Colon (tissue), 2 donors: ENCODE data around the gene LLGL2.
"Not testable (repeated sequence)": the region's sequence is repeated elsewhere in the genome, so short reads cannot be mapped to it uniquely, and the experiment has no call there.

Source experiments
- FAIRE-seq: peaks from 2 replicates; lab custom pipeline; 2012; peaks lifted over from hg19 to GRCh38; lab: Jason Lieb, UNC
- donor health status: control.
- donor health status: control.

The LLGL2 gene

DNA sequence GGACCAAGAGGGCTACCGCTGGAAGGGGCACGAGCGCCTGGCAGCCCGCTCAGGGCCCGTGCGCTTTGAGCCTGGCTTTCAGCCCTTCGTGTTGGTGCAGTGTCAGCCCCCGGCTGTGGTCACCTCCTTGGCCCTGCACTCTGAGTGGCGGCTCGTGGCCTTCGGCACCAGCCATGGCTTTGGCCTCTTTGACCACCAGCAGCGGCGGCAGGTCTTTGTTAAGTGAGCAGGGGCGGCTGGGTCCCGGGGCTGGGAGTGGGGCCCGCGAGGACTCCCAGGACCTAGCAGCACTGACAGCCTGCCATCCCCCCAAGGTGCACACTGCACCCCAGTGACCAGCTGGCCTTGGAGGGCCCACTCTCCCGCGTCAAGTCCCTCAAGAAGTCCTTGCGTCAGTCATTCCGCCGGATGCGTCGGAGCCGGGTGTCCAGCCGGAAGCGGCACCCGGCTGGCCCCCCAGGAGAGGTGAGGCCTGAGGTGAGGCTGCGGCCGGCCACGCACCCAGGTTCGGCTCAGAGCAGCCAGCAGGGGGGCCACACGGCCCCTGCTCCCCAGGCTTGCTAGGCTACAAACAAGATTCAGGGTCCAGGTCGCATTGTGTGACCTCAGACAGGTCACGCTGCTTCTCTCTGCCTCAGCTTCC, 44.7 kb downstream of the LLGL2 start:
- no peak for FAIRE-seq

DNA sequence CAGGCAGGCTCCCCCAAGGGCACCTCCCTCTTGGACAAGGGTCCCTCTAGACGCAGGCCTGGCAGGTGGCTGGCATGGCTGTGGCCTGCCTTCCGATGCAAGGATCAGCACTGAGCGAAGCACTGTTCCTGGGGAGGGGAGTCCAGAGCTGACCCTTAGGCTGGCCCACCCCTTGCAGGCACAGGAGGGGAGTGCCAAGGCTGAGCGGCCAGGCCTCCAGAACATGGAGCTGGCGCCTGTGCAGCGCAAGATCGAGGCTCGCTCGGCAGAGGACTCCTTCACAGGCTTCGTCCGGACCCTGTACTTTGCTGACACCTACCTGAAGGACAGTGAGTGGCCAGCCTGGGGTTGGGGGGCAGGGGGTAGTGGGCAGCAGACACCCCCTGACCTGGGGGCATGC, 45.3 kb downstream of the LLGL2 start:
- no peak for FAIRE-seq

DNA sequence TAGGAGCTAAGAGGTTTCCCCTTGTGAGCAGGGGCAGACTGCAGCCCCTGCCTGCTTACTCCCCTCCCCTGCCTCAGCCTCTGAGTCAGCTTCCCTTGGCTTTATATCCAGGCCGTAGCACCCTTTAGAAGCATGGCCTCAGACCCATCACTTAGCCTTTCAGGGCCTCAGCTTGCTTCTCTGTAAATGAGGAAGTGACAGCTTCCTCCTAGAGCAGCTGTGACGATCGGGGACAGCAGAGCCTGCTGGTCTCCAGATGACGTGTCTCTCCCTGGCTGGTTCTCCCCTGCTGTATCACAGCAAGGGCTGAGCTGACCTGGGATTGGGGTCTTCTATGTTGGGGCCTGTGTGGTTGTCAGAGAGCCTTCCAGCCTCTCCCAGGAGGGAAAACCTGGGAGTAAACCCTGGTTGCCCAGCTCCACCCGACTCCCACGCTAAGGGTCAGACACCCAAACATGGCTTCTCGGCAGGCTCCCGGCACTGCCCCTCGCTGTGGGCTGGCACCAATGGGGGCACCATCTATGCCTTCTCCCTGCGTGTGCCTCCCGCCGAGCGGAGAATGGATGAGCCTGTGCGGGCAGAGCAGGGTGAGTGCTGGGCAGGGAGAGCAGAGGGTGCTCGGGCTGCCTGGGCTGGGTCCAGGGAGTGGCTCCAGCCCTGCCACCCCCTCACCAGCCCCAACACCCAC, 45.8 kb downstream of the LLGL2 start:
- FAIRE-seq: no peak

DNA sequence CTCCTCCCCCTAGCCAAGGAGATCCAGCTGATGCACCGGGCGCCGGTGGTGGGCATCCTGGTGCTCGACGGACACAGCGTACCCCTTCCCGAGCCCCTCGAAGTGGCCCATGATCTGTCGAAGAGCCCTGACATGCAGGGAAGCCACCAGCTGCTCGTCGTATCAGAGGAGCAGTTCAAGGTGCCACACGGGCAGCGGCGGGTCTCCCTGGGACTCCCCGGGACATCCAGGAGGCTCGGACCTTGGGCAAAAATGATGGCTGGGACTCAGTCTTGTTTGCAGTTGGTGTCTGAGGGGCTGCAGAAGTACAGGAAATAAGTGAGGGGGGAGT, 46.4 kb downstream of the LLGL2 start:
- no peak for FAIRE-seq

DNA sequence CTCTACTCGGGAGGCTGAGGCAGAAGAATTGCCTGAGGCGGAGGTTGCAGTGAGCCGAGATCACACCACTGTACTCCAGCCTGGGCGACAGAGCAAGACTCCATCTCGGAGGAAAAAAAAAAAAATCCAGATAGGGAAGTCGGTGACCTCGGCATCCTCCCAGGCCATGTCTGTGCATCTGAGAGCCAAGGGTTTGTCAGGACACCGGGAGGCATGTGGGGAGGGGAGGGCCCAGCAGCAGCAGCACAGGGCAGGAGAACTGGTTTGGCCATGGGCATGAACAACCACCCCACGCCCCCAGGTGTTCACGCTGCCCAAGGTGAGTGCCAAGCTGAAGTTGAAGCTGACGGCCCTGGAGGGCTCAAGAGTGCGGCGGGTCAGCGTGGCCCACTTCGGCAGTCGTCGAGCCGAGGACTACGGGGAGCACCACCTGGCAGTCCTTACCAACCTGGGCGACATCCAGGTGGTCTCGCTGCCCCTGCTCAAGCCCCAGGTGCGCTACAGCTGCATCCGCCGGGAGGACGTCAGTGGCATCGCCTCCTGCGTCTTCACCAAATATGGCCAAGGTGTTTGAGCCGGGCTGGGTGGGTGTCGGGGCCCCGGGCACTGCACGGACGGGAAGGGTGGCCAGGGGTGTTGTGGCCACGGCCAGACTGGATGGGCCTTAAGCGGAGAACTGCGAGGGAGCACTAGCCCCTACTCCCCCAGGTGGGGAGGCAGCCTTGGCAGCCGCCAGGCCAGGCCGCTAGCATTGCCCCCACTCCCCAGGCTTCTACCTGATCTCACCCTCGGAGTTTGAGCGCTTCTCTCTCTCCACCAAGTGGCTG, 47.4 kb downstream of the LLGL2 start:
- no peak for FAIRE-seq

DNA sequence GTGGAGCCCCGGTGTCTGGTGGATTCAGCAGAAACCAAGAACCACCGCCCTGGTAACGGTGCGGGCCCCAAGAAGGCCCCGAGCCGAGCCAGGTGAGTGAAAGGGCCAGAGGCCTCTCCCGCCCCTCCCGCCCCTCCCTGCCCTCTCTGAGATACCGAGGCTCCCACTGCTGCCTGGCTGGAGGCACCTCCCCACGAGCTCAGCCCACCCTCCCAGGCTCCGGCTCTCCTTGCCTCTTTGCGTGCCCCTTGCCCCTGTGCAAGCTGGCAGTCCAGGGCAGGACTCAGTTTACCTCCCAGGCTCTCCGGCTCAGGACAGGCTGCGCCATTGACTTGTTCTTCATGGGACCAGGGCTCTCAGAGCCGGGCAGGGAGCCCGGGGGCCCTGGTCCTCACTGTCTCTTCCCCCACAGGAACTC, 48.1 kb downstream of the LLGL2 start:
- no peak for FAIRE-seq

DNA sequence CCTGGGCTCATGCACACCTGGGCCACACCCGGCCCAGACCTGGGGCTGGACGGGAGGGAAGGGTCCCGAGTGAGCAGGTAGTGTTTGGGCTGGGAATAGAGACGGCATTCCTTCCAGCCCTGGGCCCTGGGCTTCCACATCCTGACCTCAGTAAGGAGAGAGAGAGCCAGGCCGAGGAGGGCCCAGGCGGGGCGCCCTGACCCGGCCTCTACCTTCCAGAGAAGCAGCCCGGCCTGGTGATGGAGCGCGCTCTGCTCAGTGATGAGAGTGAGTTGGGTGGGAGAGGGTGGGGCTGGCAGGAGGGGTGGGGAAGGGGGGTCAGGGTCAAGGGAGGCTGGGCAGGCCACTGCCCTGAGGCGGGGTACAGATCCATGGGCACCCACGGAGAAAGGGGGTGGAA, 48.5 kb downstream of the LLGL2 start:
- FAIRE-seq: no peak

DNA sequence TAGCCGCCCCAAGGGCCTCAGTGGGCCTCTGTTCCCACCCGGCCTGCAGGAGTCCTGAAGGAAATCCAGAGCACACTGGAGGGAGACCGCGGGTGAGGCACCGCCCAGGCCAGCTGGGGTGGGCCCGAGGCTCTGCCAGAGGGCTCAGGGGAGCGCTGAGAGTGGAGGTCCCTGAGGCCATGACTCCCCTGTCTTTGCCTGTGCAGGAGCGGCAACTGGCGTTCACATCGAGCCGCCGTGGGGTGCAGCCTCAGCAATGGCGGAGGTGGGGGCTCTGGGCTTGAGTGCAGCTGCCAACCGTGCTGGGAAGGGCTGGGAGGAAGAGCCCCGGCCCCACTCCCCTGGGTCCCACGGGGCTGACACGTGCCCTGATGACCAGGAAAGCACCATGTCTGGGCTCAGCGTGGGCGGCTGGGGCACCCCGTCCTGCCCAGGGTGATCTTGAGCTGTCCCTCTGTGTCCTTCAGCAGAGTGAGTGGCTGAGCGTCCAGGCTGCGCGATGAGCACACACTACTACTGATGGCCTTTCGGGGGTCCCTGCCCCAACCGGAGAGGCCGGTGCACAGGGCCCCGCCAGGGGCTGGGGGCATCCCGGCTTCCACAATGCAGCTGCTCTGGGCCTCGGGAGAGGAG, 49.0 kb downstream of the LLGL2 start:
- FAIRE-seq: no peak

DNA sequence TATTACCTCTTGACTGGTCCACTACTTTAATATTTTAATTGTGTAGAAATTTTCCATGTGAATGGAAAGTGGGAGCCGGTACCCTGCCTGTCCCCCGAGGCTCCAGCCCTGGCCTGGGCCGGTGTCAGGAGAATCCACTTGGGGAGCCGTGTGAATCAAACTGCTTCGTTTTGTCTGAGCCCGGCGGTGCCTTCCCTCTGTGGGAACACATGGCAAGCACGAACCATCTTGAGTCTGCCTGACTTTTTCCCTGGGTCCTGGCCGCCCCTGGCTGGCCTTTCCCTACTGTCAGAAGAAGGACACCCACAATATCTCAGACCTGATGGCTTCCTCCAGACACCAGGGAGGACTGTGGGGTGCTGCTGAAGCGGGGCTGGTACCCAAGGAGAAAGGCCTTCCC, 49.7 kb downstream of the LLGL2 start:
- no peak for FAIRE-seq

DNA sequence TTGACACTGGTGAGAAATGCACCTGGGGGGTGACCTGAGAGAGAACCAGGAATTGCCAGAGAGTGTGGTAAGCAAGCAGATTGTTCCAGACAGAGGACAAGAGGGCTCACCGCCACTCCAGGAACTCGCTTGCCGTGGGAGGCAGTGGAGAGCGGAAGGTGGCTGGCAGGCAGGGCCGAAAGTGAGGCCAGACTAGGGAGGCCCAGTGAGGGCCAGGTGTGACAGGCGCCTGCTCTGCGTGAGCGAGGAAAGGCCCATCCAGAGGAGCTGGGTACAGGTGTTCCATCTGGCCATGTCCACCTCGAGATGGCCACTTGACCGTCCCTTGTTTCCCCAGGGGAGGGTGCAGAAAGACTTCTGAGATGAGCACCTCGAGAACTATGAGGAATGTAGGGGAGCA, 50.2 kb downstream of the LLGL2 start:
- no peak for FAIRE-seq

DNA sequence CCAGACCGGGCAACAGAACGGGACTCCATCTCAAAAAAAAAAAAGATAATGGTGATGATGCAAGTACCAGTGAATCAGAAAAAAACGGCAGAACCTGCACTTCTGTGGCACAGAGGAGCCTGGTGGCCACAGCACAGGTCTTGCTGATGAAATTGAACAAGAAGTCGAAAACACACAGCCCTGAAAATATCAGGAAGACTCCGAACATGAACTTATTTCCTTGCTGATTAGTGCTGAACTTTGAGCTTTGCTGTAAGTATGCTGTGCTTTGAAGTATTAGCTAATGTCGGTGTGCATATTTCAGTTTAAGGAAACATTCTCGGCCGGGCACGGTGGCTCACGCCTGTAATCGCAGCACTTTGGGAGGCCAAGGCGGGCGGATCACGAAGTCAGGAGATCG, 51.2 kb downstream of the LLGL2 start:
- FAIRE-seq: no peak

DNA sequence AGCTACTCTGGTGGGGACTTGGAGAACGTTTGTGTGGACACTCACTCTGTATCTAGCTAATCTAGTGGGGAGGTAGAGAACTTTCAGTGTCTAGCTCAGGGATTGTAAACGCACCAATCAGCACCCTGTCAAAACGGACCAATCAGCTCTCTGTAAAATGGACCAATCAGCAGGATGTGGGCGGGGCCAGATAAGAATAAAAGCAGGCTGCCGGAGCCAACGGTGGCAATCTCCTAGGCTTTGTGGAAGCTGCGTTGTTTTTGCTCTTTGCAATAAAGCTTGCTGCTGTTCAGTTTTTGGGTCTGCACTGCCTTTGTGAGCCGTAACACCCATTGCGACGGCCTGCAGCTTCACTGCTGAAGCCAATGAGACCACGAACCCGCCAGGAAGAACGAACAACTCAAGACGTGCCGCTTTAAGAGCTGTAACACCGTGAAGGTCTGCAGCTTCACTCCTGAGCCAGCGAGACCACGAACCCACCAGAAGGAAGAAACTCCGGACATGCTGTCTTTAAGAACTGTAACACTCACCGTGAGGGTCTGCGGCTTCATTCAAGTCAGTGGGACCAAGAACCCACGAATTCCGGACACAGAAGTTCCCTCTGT, 55.7 kb downstream of the LLGL2 start:
- FAIRE-seq: not testable (repeated sequence)

DNA sequence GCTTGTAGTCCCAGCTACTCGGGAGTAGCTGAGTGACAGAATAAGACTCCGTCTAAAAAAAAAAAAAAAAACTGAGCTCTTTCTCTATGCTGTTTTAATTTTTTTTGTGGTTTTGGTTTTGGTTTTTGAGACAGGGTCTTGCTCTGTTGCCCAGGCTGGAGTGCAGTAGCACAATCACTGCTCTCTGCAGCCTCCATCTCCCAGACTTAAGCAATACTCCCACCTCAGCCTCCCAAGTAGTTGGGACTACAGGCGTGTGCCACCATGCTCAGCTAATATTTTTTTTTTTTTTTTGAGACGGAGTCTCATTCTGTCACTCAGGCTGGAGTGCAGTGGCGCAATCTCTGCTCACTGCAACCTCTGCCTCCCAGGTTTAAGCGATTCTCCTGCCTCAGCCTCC, 57.7 kb downstream of the LLGL2 start:
- not testable (repeated sequence) for FAIRE-seq

DNA sequence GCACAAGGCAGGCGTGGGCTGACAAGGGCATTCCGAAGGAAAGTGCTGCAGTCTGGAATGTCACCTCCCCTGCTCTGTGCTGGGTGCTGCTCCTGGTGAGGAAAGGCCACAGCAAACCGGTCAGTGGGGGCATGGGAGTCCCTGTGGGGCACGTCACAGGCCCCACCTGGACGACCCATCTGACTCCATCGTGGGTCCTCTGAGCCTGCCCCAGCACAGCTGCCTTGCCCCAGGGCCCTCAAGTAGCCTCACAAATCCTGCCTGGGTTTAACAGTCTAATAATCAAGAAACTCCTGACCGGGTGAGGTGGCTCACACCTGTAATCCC, 59.3 kb downstream of the LLGL2 start:
- FAIRE-seq: no peak

DNA sequence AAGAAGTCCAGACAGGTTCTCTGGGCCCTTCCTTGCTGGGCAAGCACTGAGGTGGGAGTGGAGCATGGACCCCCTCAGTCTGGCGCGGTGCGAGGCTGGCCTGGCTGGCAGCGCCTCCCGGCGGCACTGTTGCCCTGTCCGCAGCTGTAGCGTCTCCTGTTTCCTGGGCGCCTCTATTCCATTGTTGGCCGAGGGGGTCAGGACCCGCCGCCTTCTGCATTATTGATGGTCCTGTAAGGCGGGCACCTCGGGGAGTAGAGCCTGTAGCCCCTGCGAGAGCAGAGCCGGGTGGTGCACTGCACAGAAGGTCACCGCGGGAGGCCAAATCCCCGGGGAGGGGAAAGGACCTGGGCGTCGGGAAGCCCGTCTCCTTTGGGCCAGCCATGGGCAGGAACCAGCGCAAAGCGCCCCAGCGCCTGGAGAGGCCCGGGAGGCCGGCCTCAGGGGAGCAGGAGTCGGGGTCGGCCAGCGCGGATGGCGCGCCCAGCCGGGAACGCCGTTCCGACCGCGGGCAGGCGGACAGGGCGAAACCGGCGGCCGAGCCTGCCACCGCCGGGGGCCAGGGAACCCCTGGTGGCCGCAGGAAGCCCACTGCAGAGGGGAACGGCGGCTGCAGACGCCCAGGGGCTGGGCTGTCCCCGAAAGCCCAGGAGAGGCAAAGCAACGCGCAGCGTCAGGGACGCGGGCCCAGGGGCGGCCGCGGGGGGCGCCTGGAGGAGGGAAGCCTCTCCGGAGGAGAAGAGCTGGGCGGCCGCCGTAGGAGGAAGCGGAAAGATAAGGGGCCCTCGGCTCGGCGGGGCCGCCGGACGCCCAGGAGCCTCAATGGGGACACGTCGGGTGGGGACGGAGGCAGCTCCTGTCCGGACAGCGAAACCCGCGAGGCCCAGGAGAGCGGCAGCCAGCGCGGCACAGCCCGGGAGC, 62.4 kb downstream of the LLGL2 start, which contains the start of gene MYO15B:
MYO15B (plus strand) TSS at position 126 of the 921 bp plus-strand sequence; CDS start at position 384, 258 bp downstream.
- FAIRE-seq: no peak

DNA sequence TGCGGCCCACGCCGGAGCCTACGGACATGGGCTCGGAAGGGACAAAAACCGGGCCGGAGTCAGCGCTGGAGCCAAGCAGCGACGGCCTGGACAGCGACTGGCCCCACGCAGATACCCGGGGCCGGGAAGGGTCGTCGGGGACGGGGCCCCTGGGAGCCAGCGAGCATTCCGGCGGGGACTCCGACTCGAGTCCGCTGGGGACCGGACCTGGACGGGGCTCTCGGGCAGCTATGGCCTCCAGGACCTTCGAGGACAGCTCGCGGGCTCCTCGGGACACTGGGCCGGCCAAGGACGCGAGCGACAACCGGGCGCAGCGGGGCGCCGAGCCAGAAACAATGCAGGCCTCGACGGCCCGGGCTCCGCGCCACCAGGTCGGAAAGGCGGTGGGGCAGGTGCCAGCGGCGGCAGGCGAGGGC, 63.1 kb downstream of the LLGL2 start:
- no peak for FAIRE-seq

DNA sequence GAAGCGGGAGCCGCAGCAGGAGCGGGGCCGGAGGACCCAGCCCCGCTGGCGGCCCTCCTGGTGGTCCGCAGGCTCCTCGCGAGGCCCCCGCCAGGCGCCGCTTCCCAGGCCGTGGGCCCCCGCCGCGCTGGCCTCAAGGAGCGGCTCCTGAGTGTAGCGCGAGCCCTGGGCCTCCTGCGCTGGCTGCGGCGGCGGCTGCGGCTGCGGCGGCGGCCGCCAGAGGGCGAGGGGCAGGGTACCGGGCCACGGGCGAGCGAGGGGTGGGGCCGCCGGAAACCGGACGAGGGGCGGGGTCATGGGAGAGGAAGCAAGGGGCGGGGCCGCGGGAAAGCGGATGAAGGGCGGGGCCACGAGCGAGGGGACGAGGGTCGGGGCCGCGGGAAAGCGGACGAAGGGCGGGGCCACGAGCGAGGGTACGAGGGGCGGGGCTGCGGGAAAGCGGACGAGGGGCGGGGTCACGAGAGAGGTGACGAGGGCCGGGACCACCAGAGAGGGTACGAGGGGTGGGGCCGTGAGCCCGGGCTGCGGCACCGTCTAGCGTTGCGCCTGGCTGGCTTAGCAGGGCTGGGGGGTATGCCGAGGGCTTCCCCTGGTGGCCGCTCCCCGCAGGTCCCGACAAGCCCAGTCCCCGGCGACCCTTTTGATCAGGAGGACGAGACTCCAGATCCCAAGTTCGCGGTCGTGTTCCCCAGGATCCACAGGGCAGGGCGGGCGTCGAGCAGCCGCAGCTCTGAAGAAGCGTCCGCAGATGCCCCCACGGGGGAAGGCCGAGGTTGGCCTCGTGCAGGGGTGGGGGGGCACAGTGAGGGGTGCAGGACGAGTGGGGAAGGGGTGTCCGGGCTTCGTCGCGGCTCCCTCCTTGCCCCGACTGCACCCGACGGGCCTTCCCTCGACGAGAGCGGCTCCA, 63.8 kb downstream of the LLGL2 start:
- FAIRE-seq: no peak

DNA sequence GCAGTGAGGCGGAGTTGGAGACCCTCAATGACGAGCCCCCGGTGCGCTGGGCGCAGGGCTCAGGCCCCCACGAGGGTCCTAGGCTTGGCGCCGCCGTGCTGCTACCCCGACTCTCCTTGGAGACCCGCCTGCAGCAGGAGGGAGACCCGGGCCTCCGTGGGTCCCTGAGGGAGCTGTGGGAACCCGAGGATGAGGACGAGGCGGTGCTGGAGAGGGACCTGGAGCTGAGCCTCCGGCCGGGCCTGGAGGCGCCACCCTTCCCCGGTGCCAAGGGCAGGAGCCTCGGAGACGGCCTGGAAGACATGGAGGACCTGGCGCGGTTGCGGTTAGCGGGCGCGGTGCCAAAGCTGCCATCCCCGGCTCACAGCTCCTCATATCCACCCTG, 64.4 kb downstream of the LLGL2 start:
- FAIRE-seq: no peak

DNA sequence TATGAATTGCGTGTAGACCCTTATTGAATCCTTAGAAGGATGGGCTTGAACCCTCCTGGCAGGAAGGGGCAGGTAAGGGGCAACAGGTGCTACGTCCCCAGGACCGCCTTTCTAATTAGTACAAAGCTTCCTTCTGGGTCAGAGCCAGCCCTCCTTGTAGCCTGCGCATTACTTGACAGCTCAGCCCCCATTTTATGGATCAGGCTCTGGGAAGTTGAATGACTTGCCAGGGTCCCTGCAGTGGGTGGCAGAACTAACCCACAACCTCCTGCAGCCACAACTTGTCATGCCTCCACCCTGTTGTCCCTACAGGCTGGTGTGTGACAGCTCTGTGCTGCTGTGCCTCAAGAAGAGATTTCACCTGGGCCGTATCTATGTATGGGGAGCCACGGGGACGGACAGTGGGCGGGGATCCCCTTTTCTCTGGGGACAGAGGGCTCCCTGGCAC, 64.8 kb downstream of the LLGL2 start:
- no peak for FAIRE-seq
